C4-2B (cell line): ENCODE results near the gene MRPS35.

ENCODE experiments used
- H3K27ac ChIP-seq: fragments of 450-650 bp; 2 replicates; pipeline ENCODE4 v1.5.1; 2017
- ZFX ChIP-seq: fragments of 450-650 bp; IDR thresholded peaks from 2 replicates; pipeline ENCODE4 v1.6.1; 2017
- TF ChIP-seq, protein P1 (sequence below): fragments of 450-650 bp; conservative IDR thresholded peaks from 2 replicates; pipeline ENCODE4 v1.5.1; 2017; ENCODE audit warnings: mild to moderate bottlenecking

Gene MRPS35

GRCh38 chr12:27710592-27711316 is at the start of gene MRPS35:
MRPS35 (plus strand) TSS chr12:27710832; CDS start chr12:27710844, 12 bp downstream.
- H3K27ac ChIP-seq: peak within 1 kb of the TSS; percentile 98
- TF ChIP-seq, protein P1, sequence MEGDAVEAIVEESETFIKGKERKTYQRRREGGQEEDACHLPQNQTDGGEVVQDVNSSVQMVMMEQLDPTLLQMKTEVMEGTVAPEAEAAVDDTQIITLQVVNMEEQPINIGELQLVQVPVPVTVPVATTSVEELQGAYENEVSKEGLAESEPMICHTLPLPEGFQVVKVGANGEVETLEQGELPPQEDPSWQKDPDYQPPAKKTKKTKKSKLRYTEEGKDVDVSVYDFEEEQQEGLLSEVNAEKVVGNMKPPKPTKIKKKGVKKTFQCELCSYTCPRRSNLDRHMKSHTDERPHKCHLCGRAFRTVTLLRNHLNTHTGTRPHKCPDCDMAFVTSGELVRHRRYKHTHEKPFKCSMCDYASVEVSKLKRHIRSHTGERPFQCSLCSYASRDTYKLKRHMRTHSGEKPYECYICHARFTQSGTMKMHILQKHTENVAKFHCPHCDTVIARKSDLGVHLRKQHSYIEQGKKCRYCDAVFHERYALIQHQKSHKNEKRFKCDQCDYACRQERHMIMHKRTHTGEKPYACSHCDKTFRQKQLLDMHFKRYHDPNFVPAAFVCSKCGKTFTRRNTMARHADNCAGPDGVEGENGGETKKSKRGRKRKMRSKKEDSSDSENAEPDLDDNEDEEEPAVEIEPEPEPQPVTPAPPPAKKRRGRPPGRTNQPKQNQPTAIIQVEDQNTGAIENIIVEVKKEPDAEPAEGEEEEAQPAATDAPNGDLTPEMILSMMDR: no peak
- TF ChIP-seq ZFX: peak; percentile 93

DNA sequence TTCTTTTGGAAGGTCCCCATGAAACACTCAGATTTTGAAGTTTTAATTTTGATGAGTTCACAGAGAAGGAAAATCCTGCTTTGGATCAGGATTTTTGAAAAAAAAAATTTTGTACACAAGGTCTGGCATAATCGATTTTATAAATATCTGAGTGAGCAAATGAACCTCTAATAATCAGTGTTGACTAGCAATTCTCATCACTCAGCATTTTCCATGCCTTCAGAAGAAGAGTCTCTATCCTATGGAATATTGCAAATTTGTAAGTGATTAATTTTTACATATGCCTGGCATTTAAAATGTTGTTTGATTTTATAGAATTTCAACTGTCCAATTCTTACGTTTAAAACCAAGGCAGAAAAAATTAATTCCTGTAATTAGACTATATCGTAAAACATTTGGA is 44.9 kb upstream of the MRPS35 start:
- no peak overlapping the region for H3K27ac ChIP-seq
- no peak for TF ChIP-seq ZFX

DNA sequence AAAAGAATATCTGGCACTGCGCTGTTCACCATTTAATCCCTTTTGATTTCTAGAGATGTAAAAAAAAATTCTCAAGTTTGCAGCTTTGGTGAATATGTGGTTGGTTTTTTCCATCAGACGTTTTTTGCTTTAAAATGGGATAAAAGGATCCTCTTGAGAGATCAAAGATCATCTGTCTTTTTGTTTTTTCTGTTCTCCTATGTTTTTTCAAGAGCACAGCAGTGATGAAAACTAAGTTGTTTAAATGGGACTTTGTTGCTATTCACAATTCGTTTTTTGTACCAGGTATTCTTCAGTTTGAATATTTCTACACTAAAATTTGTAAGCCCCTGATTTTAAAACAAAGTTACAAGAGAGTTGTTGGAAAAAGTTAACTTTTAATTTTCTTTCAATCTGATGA is 44.1 kb upstream of the MRPS35 start:
- no peak overlapping the region for H3K27ac ChIP-seq
- TF ChIP-seq, protein P1: no peak
- no peak for TF ChIP-seq ZFX

- TF ChIP-seq, protein P1: no peak
- no peak for TF ChIP-seq ZFX
- no peak overlapping the region for H3K27ac ChIP-seq
These were observed 43.1 kb upstream of the MRPS35 start for GRCh38 chr12:27667540-27667939.

- TF ChIP-seq, protein P1: no peak
- no peak for TF ChIP-seq ZFX
- H3K27ac ChIP-seq: no peak overlapping the region
These were observed 38.6 kb upstream of the MRPS35 start for GRCh38 chr12:27672051-27672450.

DNA sequence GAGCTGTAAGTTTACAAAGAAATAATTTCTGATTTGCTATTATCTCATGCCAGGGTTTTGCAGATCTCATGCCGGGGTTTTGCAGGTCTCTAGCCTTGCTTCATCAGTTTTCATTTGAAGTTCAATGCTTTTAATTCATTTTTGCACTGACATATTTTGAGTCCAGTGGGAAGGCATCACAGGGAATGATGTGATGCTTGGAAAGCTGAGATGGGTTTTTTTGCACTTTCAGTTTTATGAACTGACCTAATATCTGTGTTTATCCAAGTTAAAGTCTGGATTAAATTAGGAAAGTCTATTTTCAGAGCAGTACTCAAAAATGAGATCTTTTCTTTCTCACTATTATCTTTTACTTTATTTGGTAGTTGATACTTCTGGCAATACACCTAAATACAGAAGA is 38.0 kb upstream of the MRPS35 start:
- TF ChIP-seq ZFX: no peak
- TF ChIP-seq, protein P1: no peak
- H3K27ac ChIP-seq: no peak overlapping the region

- no peak overlapping the region for H3K27ac ChIP-seq
- TF ChIP-seq, protein P1: no peak
- no peak for TF ChIP-seq ZFX
These were observed 37.4 kb upstream of the MRPS35 start for GRCh38 chr12:27673101-27673718.
